Measurements from ENCODE around the gene TMEM250. TPM values are rescaled to one million over a fixed set of nuclear protein-coding genes. Genes with fewer than 3 reads are reported as not detected.

Gene TMEM250
- total RNA-seq, 1 experiment from 2014 or later: 109 TPM

- no peak for DNase-seq (ENCODE audit: low spot score)
Observed at GRCh38 chr9:136082496-136083361, 35.9 kb downstream of the TMEM250 start.

GRCh38 chr9:136081826-136082495, 36.7 kb downstream of the TMEM250 start:
- no peak for DNase-seq (ENCODE audit: low spot score)

- DNase-seq (ENCODE audit: low spot score): no peak
Observed at GRCh38 chr9:136081113-136081825, 37.4 kb downstream of the TMEM250 start.

- DNase-seq (ENCODE audit: low spot score): no peak
Observed at GRCh38 chr9:136080716-136081112, 38.0 kb downstream of the TMEM250 start.

- DNase-seq (ENCODE audit: low spot score): no peak
Observed at GRCh38 chr9:136079916-136080246, 38.8 kb downstream of the TMEM250 start.

- no peak for DNase-seq (ENCODE audit: low spot score)
Observed at GRCh38 chr9:136079211-136079915, 39.3 kb downstream of the TMEM250 start.

GRCh38 chr9:136078498-136079011, 40.1 kb downstream of the TMEM250 start:
- no peak for DNase-seq (ENCODE audit: low spot score)

GRCh38 chr9:136078024-136078423, 40.7 kb downstream of the TMEM250 start:
- no peak for DNase-seq (ENCODE audit: low spot score)

- no peak for DNase-seq (ENCODE audit: low spot score)
Observed at GRCh38 chr9:136077491-136077890, 41.2 kb downstream of the TMEM250 start.

- DNase-seq (ENCODE audit: low spot score): no peak
Observed at GRCh38 chr9:136075881-136076678, 42.6 kb downstream of the TMEM250 start.

GRCh38 chr9:136075134-136075841, 43.4 kb downstream of the TMEM250 start:
- DNase-seq (ENCODE audit: low spot score): no peak

- no peak for DNase-seq (ENCODE audit: low spot score)
Observed at GRCh38 chr9:136074706-136075105, 44.0 kb downstream of the TMEM250 start.

Other genes starting within 250 kb of the TMEM250 start
- 28.5 and 29.7 TPM in 2 replicates for gene CAMSAP1, start 211.3 kb downstream of the TMEM250 start, total RNA-seq (2014; rRNA removed; shearing (Covaris generic))
- 53.0 and 60.4 TPM in 2 replicates for gene UBAC1, start 157.5 kb downstream of the TMEM250 start, total RNA-seq (2014; rRNA removed; shearing (Covaris generic))
- 32.6 and 38.1 TPM in 2 replicates for gene NACC2, start 23.6 kb downstream of the TMEM250 start, total RNA-seq (2014; rRNA removed; shearing (Covaris generic))
- gene LHX3, start 86.3 kb upstream of the TMEM250 start, total RNA-seq (2014; rRNA removed; shearing (Covaris generic)): not detected in 2 replicates
- gene QSOX2, start 126.9 kb upstream of the TMEM250 start, total RNA-seq (2014; rRNA removed; shearing (Covaris generic)): 31.7 and 34.5 TPM in 2 replicates
- 2.5 TPM in 2 replicates for gene CCDC187, start 185.2 kb upstream of the TMEM250 start, total RNA-seq (2014; rRNA removed; shearing (Covaris generic))
- 1.4 TPM in 2 replicates for gene GPSM1, start 208.7 kb upstream of the TMEM250 start, total RNA-seq (2014; rRNA removed; shearing (Covaris generic))
- gene DNLZ, start 244.9 kb upstream of the TMEM250 start, total RNA-seq (2014; rRNA removed; shearing (Covaris generic)): 78.9 and 82.3 TPM in 2 replicates

All from HT-29 (cell line).